Activated T-cell treated with anti-CD3 and anti-CD28 coated beads, Interleukin-2, amount 50 U/mL, for 24 hours (primary cell): ENCODE measurements around the gene FGF8.

ENCODE experiments used
- DNase-seq: peaks from one replicate; pipeline ENCODE4 v3.0.0-alpha.2; 2020
- H3K27ac Mint-ChIP-seq: 2 replicates; pipeline ENCODE4 v1.8.0; 2020; ENCODE audit warnings: mild to moderate bottlenecking, mixed read lengths
- H3K27me3 Mint-ChIP-seq: 2 replicates; pipeline ENCODE4 v1.8.0; 2020; ENCODE audit warnings: mixed read lengths
- H3K36me3 Mint-ChIP-seq: 2 replicates; pipeline ENCODE4 v1.8.0; 2020; ENCODE audit warnings: low read depth, mixed read lengths
- H3K4me1 Mint-ChIP-seq: 2 replicates; pipeline ENCODE4 v1.8.0; 2020; ENCODE audit warnings: low read depth, mixed read lengths
- H3K4me3 Mint-ChIP-seq: 2 replicates; pipeline ENCODE4 v1.8.0; 2020; ENCODE audit warnings: mild to moderate bottlenecking, moderate library complexity, mixed read lengths
- H3K9me3 Mint-ChIP-seq: 2 replicates; pipeline ENCODE4 v1.8.0; 2020; ENCODE audit warnings: mixed read lengths

The FGF8 gene

GRCh38 chr10:101767966-101768790 is 7.7 kb downstream of the FGF8 start:
- Mint-ChIP-seq H3K36me3 (no peaks in the 10 kb centered on the region), H3K27ac (no peak overlapping the region), H3K27me3 (peaks cover 31% of the 10 kb centered on the region), H3K4me1 (no peaks in the 10 kb centered on the region), H3K9me3 (no peaks in the 10 kb centered on the region), H3K4me3 (no peak overlapping the region)
- no peak for DNase-seq

GRCh38 chr10:101767600-101767945 is 8.3 kb downstream of the FGF8 start:
- Mint-ChIP-seq H3K27ac (no peak overlapping the region), H3K27me3 (peaks cover 25% of the 10 kb centered on the region), H3K36me3 (no peaks in the 10 kb centered on the region), H3K4me1 (no peaks in the 10 kb centered on the region), H3K9me3 (no peaks in the 10 kb centered on the region), H3K4me3 (no peak overlapping the region)
- DNase-seq: no peak

GRCh38 chr10:101766753-101767599 is 8.9 kb downstream of the FGF8 start:
- no peak overlapping the region for H3K27ac Mint-ChIP-seq
- no peaks in the 10 kb centered on the region for H3K9me3 Mint-ChIP-seq
- no peak overlapping the region for H3K4me3 Mint-ChIP-seq
- H3K27me3 Mint-ChIP-seq: peaks cover 19% of the 10 kb centered on the region
- H3K36me3 Mint-ChIP-seq: no peaks in the 10 kb centered on the region
- no peaks in the 10 kb centered on the region for H3K4me1 Mint-ChIP-seq
- DNase-seq: no peak

GRCh38 chr10:101766306-101766705 is 9.6 kb downstream of the FGF8 start:
- Mint-ChIP-seq H3K4me3 (no peak overlapping the region), H3K36me3 (no peaks in the 10 kb centered on the region), H3K4me1 (no peaks in the 10 kb centered on the region), H3K27ac (no peak overlapping the region), H3K9me3 (no peaks in the 10 kb centered on the region), H3K27me3 (peaks cover 13% of the 10 kb centered on the region)
- no peak for DNase-seq

DNA sequence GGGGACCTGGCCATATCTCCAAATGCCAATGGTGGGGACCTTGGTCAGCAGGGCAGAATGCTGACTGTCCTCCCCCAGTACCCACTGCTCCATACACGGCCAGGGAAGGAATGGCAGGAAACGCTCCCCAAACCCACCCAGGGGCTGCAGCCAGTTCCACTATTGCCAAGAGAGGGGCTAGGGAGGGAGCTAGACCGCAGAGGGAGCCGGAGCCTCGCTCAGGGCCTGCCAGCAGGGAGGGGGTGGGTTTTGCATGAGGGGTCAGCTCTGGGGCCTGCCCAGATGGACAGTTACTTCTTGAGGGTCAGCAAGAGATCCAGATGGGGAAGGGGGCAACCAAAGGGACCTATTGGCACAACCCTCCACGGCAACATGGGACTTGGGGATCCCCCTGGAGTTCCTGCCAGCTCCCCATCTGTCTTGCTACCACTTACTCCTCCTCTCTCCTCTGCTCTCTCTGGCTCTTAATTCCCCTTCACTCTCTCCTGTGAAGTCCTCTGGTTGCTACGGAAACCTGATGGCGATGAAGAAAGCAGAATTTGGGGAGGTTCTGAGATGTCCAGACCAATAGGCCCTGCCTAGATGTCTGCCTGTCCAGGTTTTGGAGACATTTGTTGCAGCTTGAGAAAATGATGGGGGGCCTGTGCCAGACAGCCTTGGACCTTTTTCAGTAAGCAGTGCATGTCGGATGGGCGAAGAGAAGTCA is 12.6 kb downstream of the FGF8 start:
- Mint-ChIP-seq H3K4me1 (no peaks in the 10 kb centered on the region), H3K9me3 (no peaks in the 10 kb centered on the region), H3K36me3 (no peaks in the 10 kb centered on the region), H3K27me3 (peaks cover 5% of the 10 kb centered on the region), H3K4me3 (no peak overlapping the region), H3K27ac (no peak overlapping the region)
- no peak for DNase-seq

DNA sequence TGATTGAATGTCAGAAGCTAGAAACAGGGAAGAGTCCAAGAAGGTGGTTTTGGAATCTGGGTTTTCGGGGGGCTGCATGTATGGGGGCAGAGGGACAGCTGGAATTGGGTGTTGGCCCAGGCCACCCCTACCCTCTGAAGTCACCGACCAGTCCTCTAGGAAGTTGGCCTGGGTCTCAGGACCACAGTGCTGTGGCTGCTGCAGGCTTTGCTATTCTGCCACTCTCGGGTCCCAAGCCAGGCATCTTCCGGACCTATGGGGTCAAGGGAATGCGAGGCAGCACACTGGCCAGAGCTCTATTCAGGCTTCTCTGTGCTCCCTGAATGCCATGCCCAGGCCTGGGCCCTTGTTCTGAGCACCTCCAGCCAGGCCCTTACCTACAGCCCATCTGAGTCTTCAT is 13.2 kb downstream of the FGF8 start:
- Mint-ChIP-seq H3K27me3 (peaks cover 5% of the 10 kb centered on the region), H3K27ac (no peak overlapping the region), H3K4me1 (no peaks in the 10 kb centered on the region), H3K36me3 (no peaks in the 10 kb centered on the region), H3K9me3 (no peaks in the 10 kb centered on the region), H3K4me3 (no peak overlapping the region)
- no peak for DNase-seq

DNA sequence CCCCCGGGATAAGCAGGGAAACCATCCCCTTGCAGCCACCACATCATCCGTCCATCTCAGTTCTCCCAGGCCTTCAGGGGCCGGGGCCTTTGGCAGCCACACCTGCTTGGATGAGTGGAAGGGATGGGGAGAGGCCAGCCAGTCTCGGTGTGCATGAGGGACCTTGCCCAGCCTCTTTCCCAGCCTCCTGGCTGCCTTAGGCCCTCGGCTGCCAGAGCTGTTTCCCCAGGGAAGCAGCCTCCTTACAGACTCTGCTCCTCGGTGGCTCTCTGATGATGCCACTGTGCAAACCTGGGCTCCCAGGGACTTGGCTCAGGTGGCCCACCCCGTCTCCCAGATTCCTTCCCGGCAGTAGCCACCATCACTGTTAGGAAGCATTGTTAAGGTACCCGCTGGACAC is 14.7 kb downstream of the FGF8 start:
- Mint-ChIP-seq H3K27me3 (peaks cover 5% of the 10 kb centered on the region), H3K4me3 (no peak overlapping the region)

DNA sequence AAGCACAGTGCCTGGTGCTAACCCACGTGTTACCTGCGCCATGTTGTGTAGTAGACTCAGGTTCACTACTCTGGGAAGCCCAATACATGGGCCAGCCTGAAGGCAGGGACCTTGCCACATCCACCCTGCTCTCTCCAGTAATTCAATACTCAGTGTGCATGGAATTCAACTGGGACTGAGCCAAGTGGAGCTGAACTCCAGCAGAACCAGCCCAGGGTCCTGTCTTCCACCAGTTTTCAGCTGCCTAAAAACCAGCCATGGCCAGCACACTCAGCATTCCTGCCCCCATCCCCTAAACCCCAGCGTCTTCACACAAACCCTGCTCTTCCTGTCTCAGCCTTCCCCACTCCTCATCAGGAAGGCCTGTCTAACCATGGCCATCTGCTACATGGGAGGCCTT is 15.4 kb downstream of the FGF8 start:
- peaks cover 4% of the 10 kb centered on the region for H3K27me3 Mint-ChIP-seq
- no peaks in the 10 kb centered on the region for H3K4me1 Mint-ChIP-seq
- H3K27ac Mint-ChIP-seq: no peak overlapping the region
- H3K9me3 Mint-ChIP-seq: no peaks in the 10 kb centered on the region
- H3K36me3 Mint-ChIP-seq: no peaks in the 10 kb centered on the region
- DNase-seq: no peak
- no peak overlapping the region for H3K4me3 Mint-ChIP-seq

More for the DNA sequence above, 14.7 kb downstream of the FGF8 start:
- no peaks in the 10 kb centered on the region for H3K9me3 Mint-ChIP-seq
- no peaks in the 10 kb centered on the region for H3K36me3 Mint-ChIP-seq
- no peaks in the 10 kb centered on the region for H3K4me1 Mint-ChIP-seq
- H3K27ac Mint-ChIP-seq: no peak overlapping the region
- no peak for DNase-seq

DNA sequence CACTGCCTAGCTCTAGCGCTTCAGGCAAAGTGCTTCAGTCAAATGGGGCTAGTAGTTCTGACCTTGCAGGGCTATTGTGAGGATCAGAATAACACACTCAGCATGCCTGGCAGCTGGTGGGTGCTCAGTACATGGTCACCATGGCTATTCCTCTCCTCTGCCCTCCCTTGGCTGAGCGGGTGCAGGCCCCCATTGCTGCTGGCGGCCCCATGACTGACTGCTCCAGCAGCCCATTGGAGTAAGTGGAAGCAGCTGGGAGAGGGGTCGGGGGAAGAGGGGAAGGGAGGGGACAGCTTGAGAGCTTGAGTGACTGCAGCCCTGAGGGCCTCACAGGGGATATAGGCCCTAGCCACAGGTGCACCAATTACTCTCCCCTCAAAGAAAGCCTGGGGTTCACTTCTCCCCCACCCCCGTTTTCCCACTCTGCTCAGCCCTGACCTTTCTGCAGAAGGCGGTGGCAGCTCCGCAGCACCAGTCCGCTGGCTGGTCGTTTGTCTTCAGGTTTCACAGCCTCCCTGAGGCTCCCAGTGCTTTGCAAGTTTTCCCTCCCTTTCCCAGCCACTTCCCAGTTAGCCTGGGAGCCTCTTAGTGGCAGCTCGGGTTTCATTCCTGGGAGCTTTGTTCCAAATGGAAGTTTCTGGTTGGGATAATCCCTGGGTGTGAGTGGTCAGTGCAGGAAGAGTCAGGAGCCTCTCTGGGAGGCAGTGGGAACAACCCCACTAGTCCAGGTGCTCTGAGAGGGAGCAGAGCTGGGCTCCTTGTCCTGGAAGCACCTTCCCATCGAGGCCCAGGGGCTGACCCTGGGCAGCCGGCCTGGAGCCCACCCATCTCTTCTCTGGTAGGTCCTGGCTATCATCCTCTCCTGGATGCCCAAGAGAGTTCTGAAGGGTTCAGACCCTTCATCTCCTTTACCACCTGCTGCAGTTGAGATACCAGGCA is 16.3 kb downstream of the FGF8 start:
- Mint-ChIP-seq H3K27me3 (peaks cover 9% of the 10 kb centered on the region), H3K9me3 (no peaks in the 10 kb centered on the region), H3K27ac (no peak overlapping the region), H3K4me3 (no peak overlapping the region), H3K4me1 (no peaks in the 10 kb centered on the region), H3K36me3 (no peaks in the 10 kb centered on the region)
- DNase-seq: no peak

DNA sequence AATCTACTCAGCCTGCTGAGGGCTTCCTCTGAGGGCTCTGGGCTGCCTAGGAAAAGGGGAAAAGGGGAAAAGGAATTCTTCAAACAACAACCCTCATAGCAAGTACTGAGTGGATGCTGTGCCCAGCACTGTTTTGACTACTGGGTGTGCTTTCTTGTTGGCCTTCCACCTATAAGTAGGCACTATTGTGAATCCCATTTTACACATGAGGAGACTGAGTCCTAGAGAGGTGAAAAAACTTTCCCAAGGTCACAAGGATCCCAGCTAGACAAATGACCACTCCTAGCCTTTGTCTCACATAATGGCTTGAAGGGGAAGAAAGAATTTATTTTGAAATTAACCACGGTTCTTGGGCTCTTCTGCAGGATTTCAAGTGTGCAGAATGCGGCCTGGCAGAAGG is 17.1 kb downstream of the FGF8 start:
- Mint-ChIP-seq H3K27ac (no peak overlapping the region), H3K4me3 (no peak overlapping the region), H3K4me1 (no peaks in the 10 kb centered on the region), H3K27me3 (peaks cover 9% of the 10 kb centered on the region), H3K36me3 (no peaks in the 10 kb centered on the region), H3K9me3 (no peaks in the 10 kb centered on the region)
- no peak for DNase-seq

DNA sequence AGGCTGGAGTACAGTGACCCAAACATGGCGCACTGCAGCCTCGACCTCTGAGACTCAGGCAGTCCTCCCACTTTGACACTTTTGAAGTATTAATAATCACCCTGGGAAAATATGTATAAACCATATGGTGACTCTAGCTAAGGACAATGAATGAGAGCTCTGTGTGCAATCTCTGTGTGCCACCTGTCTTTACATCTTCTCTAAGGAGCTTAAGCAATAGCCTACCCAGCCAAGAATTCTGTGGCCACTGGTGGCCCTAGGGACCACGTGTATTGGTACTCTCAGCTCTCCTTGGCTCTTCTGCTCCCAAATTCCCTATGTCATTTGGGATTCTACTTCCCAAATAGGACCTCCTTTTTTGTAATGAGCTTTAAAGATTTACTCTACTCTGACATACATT is 23.7 kb downstream of the FGF8 start:
- Mint-ChIP-seq H3K4me1 (no peaks in the 10 kb centered on the region), H3K36me3 (no peaks in the 10 kb centered on the region), H3K27ac (no peak overlapping the region), H3K27me3 (peaks cover 19% of the 10 kb centered on the region), H3K9me3 (no peaks in the 10 kb centered on the region), H3K4me3 (no peak overlapping the region)
- DNase-seq: no peak

- Mint-ChIP-seq H3K27ac (no peak overlapping the region), H3K9me3 (no peaks in the 10 kb centered on the region), H3K36me3 (no peaks in the 10 kb centered on the region), H3K4me3 (no peak overlapping the region), H3K4me1 (no peaks in the 10 kb centered on the region), H3K27me3 (peaks cover 10% of the 10 kb centered on the region)
- DNase-seq: no peak
Observed at GRCh38 chr10:101749047-101750016, 26.6 kb downstream of the FGF8 start.

- Mint-ChIP-seq H3K4me3 (no peak overlapping the region), H3K27me3 (peaks cover 9% of the 10 kb centered on the region), H3K36me3 (no peaks in the 10 kb centered on the region), H3K9me3 (no peaks in the 10 kb centered on the region), H3K27ac (no peak overlapping the region), H3K4me1 (no peaks in the 10 kb centered on the region)
- no peak for DNase-seq
Observed at GRCh38 chr10:101748496-101748895, 27.4 kb downstream of the FGF8 start.
